K562 (cell line): ENCODE data around the gene BCORL1. TPM values are rescaled to one million over a fixed set of nuclear protein-coding genes. Genes with fewer than 3 reads are reported as not detected.

Experiments
- EWSR1 ChIP-seq: fragments of 450-650 bp; IDR thresholded peaks from 2 replicates; pipeline ENCODE4 v1.6.1; 2018; ENCODE audit warnings: borderline replicate concordance, mild to moderate bottlenecking, low read depth, moderate library complexity; ENCODE audit not compliant: partially characterized antibody
- HDAC3 ChIP-seq: fragments of 450-650 bp; IDR thresholded peaks from 2 replicates; pipeline ENCODE4 v1.6.1; 2018; ENCODE audit warnings: borderline replicate concordance, mild to moderate bottlenecking, moderate library complexity; ENCODE audit not compliant: partially characterized antibody
- HDAC6 ChIP-seq: IDR thresholded peaks from 2 replicates; pipeline ENCODE4 v1.6.1; 2012; ENCODE audit warnings: low read depth, mild to moderate bottlenecking, control low read depth, inconsistent platforms, low read length, moderate library complexity
- HIVEP1 ChIP-seq: fragments of 250-450 bp; sonication (Bioruptor Pico); IDR thresholded peaks from 2 replicates; pipeline ENCODE4 v1.4.0; 2020; ENCODE audit warnings: mild to moderate bottlenecking
- ILK ChIP-seq: fragments of 450-650 bp; IDR thresholded peaks from 2 replicates; pipeline ENCODE4 v1.6.1; 2016; ENCODE audit warnings: missing genetic modification characterization, low read depth, mild to moderate bottlenecking, missing compliant biosample characterization, moderate library complexity, borderline replicate concordance
- IRF2 ChIP-seq: sonication (generic); formaldehyde crosslinking; IDR thresholded peaks from 2 replicates; pipeline ENCODE4 v1.8.1; 2022; ENCODE audit warnings: mild to moderate bottlenecking, missing genetic modification reagents
- KLF1 ChIP-seq: fragments of 450-650 bp; IDR thresholded peaks from 2 replicates; pipeline ENCODE4 v1.6.1; 2016; ENCODE audit warnings: missing genetic modification characterization, missing compliant biosample characterization
- MTA1 ChIP-seq: fragments of 450-650 bp; IDR thresholded peaks from 2 replicates; pipeline ENCODE4 v1.6.1; 2017; ENCODE audit warnings: borderline replicate concordance
- NR2C1 ChIP-seq, 2 experiments: fragments of 450-650 bp; IDR thresholded peaks; 2 replicates each; pipeline ENCODE4 v1.6.1; 2017; ENCODE audit warnings: mild to moderate bottlenecking in 2 of 2, antibody characterized with exemption in 1 of 2, inconsistent platforms in 1 of 2, missing compliant biosample characterization in 1 of 2, missing genetic modification characterization in 1 of 2
- RBM15 ChIP-seq: fragments of 200-400 bp; formaldehyde crosslinking; IDR thresholded peaks from 2 replicates; pipeline ENCODE4 v1.6.1; 2018; ENCODE audit warnings: mild to moderate bottlenecking, low read length, moderate library complexity; ENCODE audit not compliant: insufficient read depth
- TAF1 ChIP-seq: IDR thresholded peaks from 2 replicates; pipeline ENCODE4 v1.6.1; 2011; ENCODE audit warnings: mild to moderate bottlenecking, low read length, moderate library complexity; ENCODE audit not compliant: insufficient read depth, control insufficient read depth, severe bottlenecking; ENCODE audit errors: extremely low read depth
- TAF15 ChIP-seq: fragments of 200-400 bp; formaldehyde crosslinking; IDR thresholded peaks from 2 replicates; pipeline ENCODE4 v1.6.1; 2017; ENCODE audit warnings: mild to moderate bottlenecking, low read depth, low read length, moderate library complexity
- ZBTB7A ChIP-seq: IDR thresholded peaks from 2 replicates; pipeline ENCODE4 v1.6.1; 2011; ENCODE audit warnings: low read depth, mild to moderate bottlenecking, low read length, moderate library complexity, borderline replicate concordance; ENCODE audit not compliant: control insufficient read depth
- ZBTB8A ChIP-seq: fragments of 450-650 bp; IDR thresholded peaks from 2 replicates; pipeline ENCODE4 v1.6.1; 2018; ENCODE audit warnings: mild to moderate bottlenecking, moderate library complexity; ENCODE audit not compliant: partially characterized antibody
- ZNF134 ChIP-seq: fragments of 250-450 bp; sonication (Bioruptor Pico); conservative IDR thresholded peaks from 2 replicates; pipeline ENCODE4 v1.4.0; 2020
- ZNF644 ChIP-seq: fragments of 200-800 bp; sonication (Bioruptor generic); IDR thresholded peaks from 2 replicates; pipeline ENCODE4 v1.6.1; 2016; ENCODE audit warnings: low read depth, missing genetic modification characterization, missing compliant biosample characterization
- ZSCAN32 ChIP-seq: fragments of 450-650 bp; formaldehyde crosslinking; IDR thresholded peaks from 2 replicates; pipeline ENCODE4 v1.4.0; 2020; ENCODE audit warnings: mild to moderate bottlenecking, moderate library complexity
- polyA plus RNA-seq, 8 experiments: library from polyadenylated mRNA; depleted of rRNA in 4 of 8; stranded (reverse) in 5 of 8; unstranded in 3 of 8; fragments of >200 nt; fragmentation: Nextera tagmentation in 2 of 8; fragmentation: Illumina TruSeq in 1 of 8; extraction: Ambion mirVana in 2 of 8; extraction: Trizol in 1 of 8; gene quantifications; 2 replicates each; pipeline versions ENCODE4 v1.2.1 to v1.2.3, GENCODE V29; 2011 to 2014; ENCODE audit warnings: inconsistent platforms in 1 of 8, missing spikeins in 1 of 8
- total RNA-seq, 7 experiments: library from RNA; depleted of rRNA in 6 of 7; stranded (reverse); fragments of >200 nt in 6 of 7; fragmentation: Illumina TruSeq in 2 of 7; extraction: Trizol in 2 of 7; gene quantifications; 2 replicates each; pipeline versions ENCODE4 v1.2.1 to v1.2.3, GENCODE V29; 2011 to 2021; ENCODE audit warnings: low replicate concordance in 1 of 7
- TF ChIP-seq, protein P1 (sequence below), 2 experiments: IDR thresholded peaks; 2 replicates each; pipeline ENCODE4 v1.6.1; 2011; ENCODE audit warnings: borderline replicate concordance in 1 of 2, control low read depth in 1 of 2, low read depth in 1 of 2, low read length in 1 of 2, mild to moderate bottlenecking in 1 of 2, mixed read lengths in 1 of 2, moderate library complexity in 1 of 2; ENCODE audit not compliant: insufficient read depth in 1 of 2, insufficient read length in 1 of 2, poor library complexity in 1 of 2, severe bottlenecking in 1 of 2; ENCODE audit errors: extremely low read depth in 1 of 2
- TF ChIP-seq, protein P2 (sequence below): fragments of 450-650 bp; IDR thresholded peaks from 2 replicates; pipeline ENCODE4 v1.7.1; 2018; ENCODE audit warnings: mild to moderate bottlenecking, low read depth; ENCODE audit not compliant: partially characterized antibody
- TF ChIP-seq, protein P3 (sequence below): fragments of 250-450 bp; sonication (Bioruptor Pico); IDR thresholded peaks from 2 replicates; pipeline ENCODE4 v1.5.0; 2020; ENCODE audit warnings: mild to moderate bottlenecking

The BCORL1 gene
- total and polyA plus RNA-seq, 9 of the 15 experiments (the other 6 are each of a cell fraction or from before 2014, with no cell fraction given), result 0.48 to 29.6 (median 2.1) TPM

DNA sequence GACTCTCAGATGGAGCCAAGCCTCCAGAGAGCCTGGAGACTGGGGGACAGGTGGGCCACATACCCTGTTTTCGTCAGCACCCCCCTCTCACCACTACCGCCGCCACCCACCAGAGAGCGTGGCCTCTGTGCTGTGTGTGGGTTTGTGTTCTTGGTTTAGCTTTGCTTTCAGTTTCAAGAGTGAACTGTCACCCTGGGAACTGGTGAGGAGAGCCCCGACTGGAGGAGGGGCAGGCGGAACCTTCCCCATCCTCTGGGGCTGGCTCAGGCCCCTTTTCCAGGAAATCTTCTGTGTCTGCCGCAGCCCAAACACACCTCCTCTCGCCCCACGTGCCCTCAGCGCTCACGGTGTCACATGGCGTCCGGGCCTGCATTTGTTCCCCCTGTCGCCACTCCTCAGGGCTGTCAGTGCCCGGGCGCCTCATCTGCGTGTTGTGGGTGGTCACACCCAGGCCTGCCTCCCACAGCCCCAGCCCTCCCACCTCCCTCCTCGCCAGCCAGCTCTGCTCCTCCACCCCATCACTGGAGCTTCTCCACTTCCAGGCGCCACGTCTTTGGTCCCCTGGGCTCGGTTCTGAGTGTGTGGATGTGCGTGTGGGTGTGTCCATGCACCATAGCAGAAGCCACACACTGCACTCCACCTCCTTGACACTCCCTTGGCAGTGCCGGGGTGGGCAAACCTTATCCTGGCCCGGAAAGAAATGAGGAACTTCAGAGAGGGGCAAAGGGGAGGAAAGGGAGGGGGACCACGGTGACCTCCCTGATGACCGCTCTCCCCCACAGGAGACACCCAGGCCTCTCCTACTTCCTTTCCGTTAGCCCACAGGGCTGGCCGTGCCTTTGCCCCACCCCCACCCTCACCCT is 100.0 kb downstream of the BCORL1 start (continued):
- TF ChIP-seq EWSR1, result no peak
- TF ChIP-seq HDAC6, result no peak
- TF ChIP-seq ZBTB8A, result no peak
- TF ChIP-seq, protein P1, sequence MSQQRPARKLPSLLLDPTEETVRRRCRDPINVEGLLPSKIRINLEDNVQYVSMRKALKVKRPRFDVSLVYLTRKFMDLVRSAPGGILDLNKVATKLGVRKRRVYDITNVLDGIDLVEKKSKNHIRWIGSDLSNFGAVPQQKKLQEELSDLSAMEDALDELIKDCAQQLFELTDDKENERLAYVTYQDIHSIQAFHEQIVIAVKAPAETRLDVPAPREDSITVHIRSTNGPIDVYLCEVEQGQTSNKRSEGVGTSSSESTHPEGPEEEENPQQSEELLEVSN (IDR thresholded peaks at IDR 0.05; ENCODE audit: borderline replicate concordance in 1 of 2, extremely low read depth in 1 of 2, insufficient read depth in 1 of 2, insufficient read length in 1 of 2, low read depth in 1 of 2, low read length in 1 of 2, poor library complexity in 1 of 2, severe bottlenecking in 1 of 2), result peak; percentile 63 to 72
- TF ChIP-seq, protein P2, sequence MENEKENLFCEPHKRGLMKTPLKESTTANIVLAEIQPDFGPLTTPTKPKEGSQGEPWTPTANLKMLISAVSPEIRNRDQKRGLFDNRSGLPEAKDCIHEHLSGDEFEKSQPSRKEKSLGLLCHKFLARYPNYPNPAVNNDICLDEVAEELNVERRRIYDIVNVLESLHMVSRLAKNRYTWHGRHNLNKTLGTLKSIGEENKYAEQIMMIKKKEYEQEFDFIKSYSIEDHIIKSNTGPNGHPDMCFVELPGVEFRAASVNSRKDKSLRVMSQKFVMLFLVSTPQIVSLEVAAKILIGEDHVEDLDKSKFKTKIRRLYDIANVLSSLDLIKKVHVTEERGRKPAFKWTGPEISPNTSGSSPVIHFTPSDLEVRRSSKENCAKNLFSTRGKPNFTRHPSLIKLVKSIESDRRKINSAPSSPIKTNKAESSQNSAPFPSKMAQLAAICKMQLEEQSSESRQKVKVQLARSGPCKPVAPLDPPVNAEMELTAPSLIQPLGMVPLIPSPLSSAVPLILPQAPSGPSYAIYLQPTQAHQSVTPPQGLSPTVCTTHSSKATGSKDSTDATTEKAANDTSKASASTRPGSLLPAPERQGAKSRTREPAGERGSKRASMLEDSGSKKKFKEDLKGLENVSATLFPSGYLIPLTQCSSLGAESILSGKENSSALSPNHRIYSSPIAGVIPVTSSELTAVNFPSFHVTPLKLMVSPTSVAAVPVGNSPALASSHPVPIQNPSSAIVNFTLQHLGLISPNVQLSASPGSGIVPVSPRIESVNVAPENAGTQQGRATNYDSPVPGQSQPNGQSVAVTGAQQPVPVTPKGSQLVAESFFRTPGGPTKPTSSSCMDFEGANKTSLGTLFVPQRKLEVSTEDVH, result no peak
- peak; percentile 35; the same call in 1 of the 2 replicates for TF ChIP-seq ZBTB7A
- TF ChIP-seq ZNF644 (tag), result no peak
- TF ChIP-seq TAF1, result no peak
- TF ChIP-seq ILK (tag), result no peak
- TF ChIP-seq KLF1, result no peak
- 0 out of 2 replicates have a peak, but pooled peaks have one; percentile 28 for TF ChIP-seq IRF2 (CRISPR knock-in tag)
- TF ChIP-seq RBM15, result no peak
- TF ChIP-seq NR2C1 (IDR thresholded peaks at IDR 0.05), result no peak
- TF ChIP-seq NR2C1 (tag; IDR thresholded peaks at IDR 0.05), result peak; percentile 29; the same call in 1 of the 2 replicates
- no peak for TF ChIP-seq TAF15
- TF ChIP-seq ZNF134 (CRISPR knock-in tag), result no peak
- TF ChIP-seq, protein P3, sequence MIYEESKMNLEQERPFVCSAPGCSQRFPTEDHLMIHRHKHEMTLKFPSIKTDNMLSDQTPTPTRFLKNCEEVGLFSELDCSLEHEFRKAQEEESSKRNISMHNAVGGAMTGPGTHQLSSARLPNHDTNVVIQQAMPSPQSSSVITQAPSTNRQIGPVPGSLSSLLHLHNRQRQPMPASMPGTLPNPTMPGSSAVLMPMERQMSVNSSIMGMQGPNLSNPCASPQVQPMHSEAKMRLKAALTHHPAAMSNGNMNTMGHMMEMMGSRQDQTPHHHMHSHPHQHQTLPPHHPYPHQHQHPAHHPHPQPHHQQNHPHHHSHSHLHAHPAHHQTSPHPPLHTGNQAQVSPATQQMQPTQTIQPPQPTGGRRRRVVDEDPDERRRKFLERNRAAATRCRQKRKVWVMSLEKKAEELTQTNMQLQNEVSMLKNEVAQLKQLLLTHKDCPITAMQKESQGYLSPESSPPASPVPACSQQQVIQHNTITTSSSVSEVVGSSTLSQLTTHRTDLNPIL (CRISPR knock-in tag), result no peak
- peak; percentile 34 for TF ChIP-seq HDAC3
- TF ChIP-seq MTA1, result no peak
- TF ChIP-seq HIVEP1 (CRISPR knock-in tag), result no peak
- TF ChIP-seq ZSCAN32 (CRISPR knock-in tag), result no peak
